ENCODE data around the gene KLLN. TPM values are rescaled to one million over a fixed set of nuclear protein-coding genes. Genes with fewer than 3 reads are reported as not detected.

The KLLN gene
- total RNA-seq, 1 experiment from 2014 or later, result 1.4 TPM

GRCh38 chr10:87842220-87842641 is 21.1 kb downstream of the KLLN start (continued):
- TF ChIP-seq, protein P1, sequence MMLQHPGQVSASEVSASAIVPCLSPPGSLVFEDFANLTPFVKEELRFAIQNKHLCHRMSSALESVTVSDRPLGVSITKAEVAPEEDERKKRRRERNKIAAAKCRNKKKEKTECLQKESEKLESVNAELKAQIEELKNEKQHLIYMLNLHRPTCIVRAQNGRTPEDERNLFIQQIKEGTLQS (IDR thresholded peaks at IDR 0.05), result no peak
- TF ChIP-seq EZH2phosphoT487 (IDR thresholded peaks at IDR 0.05; ENCODE audit: borderline replicate concordance), result no peak

DNA sequence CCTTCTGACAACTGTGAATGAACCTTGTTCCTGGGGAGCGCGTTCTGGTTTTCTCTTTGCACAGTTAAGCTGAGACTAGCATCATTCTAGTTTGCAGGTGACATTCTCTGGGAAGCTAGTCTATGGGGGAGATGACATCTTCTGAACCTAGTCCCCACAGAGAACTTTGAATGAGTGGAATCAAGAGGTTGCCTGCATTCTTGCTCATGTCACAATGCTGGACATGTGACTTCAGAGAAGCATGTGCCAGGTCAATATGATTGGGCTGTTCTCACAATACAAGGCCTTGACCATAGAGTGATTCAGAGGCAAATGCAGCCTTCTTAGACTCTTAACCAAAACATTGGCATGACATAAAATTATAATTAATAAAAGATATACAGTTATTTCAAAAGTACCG is 22.1 kb downstream of the KLLN start:
- H3K27ac ChIP-seq (ENCODE audit: low read depth, low read length), result no peak overlapping the region; the same call in 1 of the 2 replicates
- ChIA-PET RAD21 (ENCODE audit: low non-redundant PET in 1 of 2, low total read pairs in 2 of 2, uncharacterized antibody in 2 of 2, unreplicated experiment in 2 of 2) (interaction anchor here in 1 of 2 experiments (0.7 kb wide), 1 partner anchor 1138 kb away, joined by 3 read pairs; no protein-coding TSS in a partner anchor), CTCF (no interaction called here), POLR2A (interaction anchor here (1.1 kb wide), 1 partner anchor 21 kb away, joined by 4 read pairs; no protein-coding TSS in a partner anchor)
- H3K79me2 ChIP-seq (ENCODE audit: insufficient read depth, low read length), result no peaks in the 10 kb centered on the region
- no peak overlapping the region for H3K9ac ChIP-seq (ENCODE audit: low read length)
- no peaks in the 10 kb centered on the region for H3K36me3 ChIP-seq (ENCODE audit: control insufficient read depth in 1 of 2, insufficient read depth in 2 of 2, low read length in 2 of 2)
- no peak overlapping the region for H2AFZ ChIP-seq (ENCODE audit: low read depth, low read length, poor library complexity, severe bottlenecking)
- H3K4me1 ChIP-seq (ENCODE audit: control insufficient read depth in 1 of 2, insufficient read depth in 2 of 2, low read length in 2 of 2), result peaks cover 37 to 54% of the 10 kb centered on the region in 2 experiments
- ATAC-seq, result no peak
- intact Hi-C loops (cut with micrococcal nuclease), result no loop called here
- H3K9me3 ChIP-seq (ENCODE audit: control insufficient read depth in 1 of 2, insufficient read depth in 1 of 2, low read depth in 1 of 2, low read length in 2 of 2), result no peaks in the 10 kb centered on the region
- H3K4me3 ChIP-seq (replicated peaks in 1 of 2; ENCODE audit: low read depth in 1 of 2, low read length in 2 of 2), result no peak overlapping the region
- TF ChIP-seq SIN3A (IDR thresholded peaks at IDR 0.05; ENCODE audit: low read depth) (no peak), RAD21 (IDR thresholded peaks at IDR 0.05; ENCODE audit: low read depth) (no peak), SP1 (IDR thresholded peaks at IDR 0.05; ENCODE audit: low read depth) (no peak)
- TF ChIP-seq, protein P2, sequence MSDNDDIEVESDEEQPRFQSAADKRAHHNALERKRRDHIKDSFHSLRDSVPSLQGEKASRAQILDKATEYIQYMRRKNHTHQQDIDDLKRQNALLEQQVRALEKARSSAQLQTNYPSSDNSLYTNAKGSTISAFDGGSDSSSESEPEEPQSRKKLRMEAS (IDR thresholded peaks at IDR 0.05), result peak; percentile 42; the same call in 1 of the 2 replicates
- H3K9me2 ChIP-seq (ENCODE audit: insufficient read depth), result no peaks in the 10 kb centered on the region
- H3K27me3 ChIP-seq (ENCODE audit: insufficient read depth, low read length), result no peaks in the 10 kb centered on the region
- no peak overlapping the region for H3K4me2 ChIP-seq (ENCODE audit: low read length)
- H4K20me1 ChIP-seq (ENCODE audit: insufficient read depth), result no peaks in the 10 kb centered on the region
- no peak for DNase-seq (ENCODE audit: low read depth, low spot score)
- BruUV-seq (replicated peaks), result no TSS peak

GRCh38 chr10:87838650-87839049 is 24.7 kb downstream of the KLLN start:
- TF ChIP-seq EZH2phosphoT487 (IDR thresholded peaks at IDR 0.05; ENCODE audit: borderline replicate concordance) (no peak), CBX3 (IDR thresholded peaks at IDR 0.05; ENCODE audit: low read depth) (no peak), SP1 (IDR thresholded peaks at IDR 0.05; ENCODE audit: low read depth) (no peak), ZBTB33 (IDR thresholded peaks at IDR 0.05; ENCODE audit: extremely low read depth, insufficient replicate concordance, low read length) (no peak)
- TF ChIP-seq, protein P2 (IDR thresholded peaks at IDR 0.05), result no peak
- Histone ChIP-seq H3K9me2 (ENCODE audit: insufficient read depth) (no peaks in the 10 kb centered on the region), H3K4me2 (ENCODE audit: low read length) (no peak overlapping the region), H3K9ac (ENCODE audit: low read length) (no peak overlapping the region), H3K27me3 (ENCODE audit: insufficient read depth, low read length) (no peaks in the 10 kb centered on the region), H3K79me2 (ENCODE audit: insufficient read depth, low read length) (no peaks in the 10 kb centered on the region), H3K4me1 (ENCODE audit: control insufficient read depth in 1 of 2, insufficient read depth in 2 of 2, low read length in 2 of 2) (peaks cover 20 to 32% of the 10 kb centered on the region in 2 experiments), H3K36me3 (ENCODE audit: control insufficient read depth in 1 of 2, insufficient read depth in 2 of 2, low read length in 2 of 2) (no peaks in the 10 kb centered on the region), H3K4me3 (replicated peaks in 1 of 2; ENCODE audit: low read depth in 1 of 2, low read length in 2 of 2) (no peak overlapping the region), H3K27ac (ENCODE audit: low read depth, low read length) (no peak overlapping the region), H4K20me1 (ENCODE audit: insufficient read depth) (no peaks in the 10 kb centered on the region), H3K9me3 (ENCODE audit: control insufficient read depth in 1 of 2, insufficient read depth in 1 of 2, low read depth in 1 of 2, low read length in 2 of 2) (no peaks in the 10 kb centered on the region), H2AFZ (ENCODE audit: low read depth, low read length, poor library complexity, severe bottlenecking) (no peak overlapping the region)
- ATAC-seq (no peak), DNase-seq (ENCODE audit: low read depth, low spot score) (no peak)
- ChIA-PET POLR2A (interaction anchor here (0.6 kb wide), 1 partner anchor 138 kb away, joined by 3 read pairs; no protein-coding TSS in a partner anchor), RAD21 (ENCODE audit: low non-redundant PET in 1 of 2, low total read pairs in 2 of 2, uncharacterized antibody in 2 of 2, unreplicated experiment in 2 of 2) (no interaction called here), CTCF (no interaction called here)
- intact Hi-C loops (cut with micrococcal nuclease), result no loop called here
- BruUV-seq (replicated peaks), result no TSS peak

All from HCT116 (cell line).